Measurements from ENCODE around the gene KIR2DL1.
"Not testable (repeated sequence)": the region's sequence is repeated elsewhere in the genome, so short reads cannot be mapped to it uniquely, and the experiment has no call there.

Gene KIR2DL1

GRCh38 chr19:54775830-54776229, 6.2 kb downstream of the KIR2DL1 start:
- H3K9me2 ChIP-seq (replicated peaks; ENCODE audit: low read depth, low read length); H3K36me3 ChIP-seq (ENCODE audit: insufficient read depth, low read length); H2AFZ ChIP-seq (ENCODE audit: low read length); H3K4me2 ChIP-seq (ENCODE audit: low read depth, low read length, poor library complexity, severe bottlenecking); H3K27me3 ChIP-seq (ENCODE audit: insufficient read depth, low read length, poor library complexity, severe bottlenecking); H4K20me1 ChIP-seq (ENCODE audit: insufficient read depth, low read length, poor library complexity, severe bottlenecking); H3K79me2 ChIP-seq (ENCODE audit: insufficient read depth, low read length); H3K9me3 ChIP-seq (ENCODE audit: insufficient read depth, low read depth, low read length); H3K4me1 ChIP-seq (ENCODE audit: insufficient read depth, low read length, poor library complexity, severe bottlenecking); H3F3A ChIP-seq (ENCODE audit: low read depth); H3K9ac ChIP-seq (ENCODE audit: low read depth, low read length, poor library complexity, severe bottlenecking); H3K4me3 ChIP-seq (ENCODE audit: low read length, poor library complexity, severe bottlenecking): not testable (repeated sequence)

- H3K4me3 ChIP-seq (ENCODE audit: low read length, poor library complexity, severe bottlenecking); H3K9me3 ChIP-seq (ENCODE audit: insufficient read depth, low read depth, low read length); H3K36me3 ChIP-seq (ENCODE audit: insufficient read depth, low read length); H2AFZ ChIP-seq (ENCODE audit: low read length); H3K27me3 ChIP-seq (ENCODE audit: insufficient read depth, low read length, poor library complexity, severe bottlenecking); H4K20me1 ChIP-seq (ENCODE audit: insufficient read depth, low read length, poor library complexity, severe bottlenecking); H3K79me2 ChIP-seq (ENCODE audit: insufficient read depth, low read length); H3K9ac ChIP-seq (ENCODE audit: low read depth, low read length, poor library complexity, severe bottlenecking); H3K4me1 ChIP-seq (ENCODE audit: insufficient read depth, low read length, poor library complexity, severe bottlenecking); H3F3A ChIP-seq (ENCODE audit: low read depth); H3K4me2 ChIP-seq (ENCODE audit: low read depth, low read length, poor library complexity, severe bottlenecking); H3K9me2 ChIP-seq (replicated peaks; ENCODE audit: low read depth, low read length): not testable (repeated sequence)
Measured at GRCh38 chr19:54777851-54778250, 8.3 kb downstream of the KIR2DL1 start.

- not testable (repeated sequence) for H3K36me3 ChIP-seq (ENCODE audit: insufficient read depth, low read length); H3K79me2 ChIP-seq (ENCODE audit: insufficient read depth, low read length); H3K4me3 ChIP-seq (ENCODE audit: low read length, poor library complexity, severe bottlenecking); H3K27me3 ChIP-seq (ENCODE audit: insufficient read depth, low read length, poor library complexity, severe bottlenecking); H3K4me1 ChIP-seq (ENCODE audit: insufficient read depth, low read length, poor library complexity, severe bottlenecking); H3K4me2 ChIP-seq (ENCODE audit: low read depth, low read length, poor library complexity, severe bottlenecking); H3K9me3 ChIP-seq (ENCODE audit: insufficient read depth, low read depth, low read length); H3K9ac ChIP-seq (ENCODE audit: low read depth, low read length, poor library complexity, severe bottlenecking); H4K20me1 ChIP-seq (ENCODE audit: insufficient read depth, low read length, poor library complexity, severe bottlenecking); H3K9me2 ChIP-seq (replicated peaks; ENCODE audit: low read depth, low read length); H3F3A ChIP-seq (ENCODE audit: low read depth); H2AFZ ChIP-seq (ENCODE audit: low read length)
Measured at GRCh38 chr19:54778896-54779295, 9.3 kb downstream of the KIR2DL1 start.

GRCh38 chr19:54782916-54783315, 13.3 kb downstream of the KIR2DL1 start:
- not testable (repeated sequence) for H3K4me3 ChIP-seq (ENCODE audit: low read length, poor library complexity, severe bottlenecking); H3K4me2 ChIP-seq (ENCODE audit: low read depth, low read length, poor library complexity, severe bottlenecking); H3K4me1 ChIP-seq (ENCODE audit: insufficient read depth, low read length, poor library complexity, severe bottlenecking); H3K9me2 ChIP-seq (replicated peaks; ENCODE audit: low read depth, low read length); H3K36me3 ChIP-seq (ENCODE audit: insufficient read depth, low read length); H3F3A ChIP-seq (ENCODE audit: low read depth); H2AFZ ChIP-seq (ENCODE audit: low read length); H3K79me2 ChIP-seq (ENCODE audit: insufficient read depth, low read length); H3K9ac ChIP-seq (ENCODE audit: low read depth, low read length, poor library complexity, severe bottlenecking); H3K27me3 ChIP-seq (ENCODE audit: insufficient read depth, low read length, poor library complexity, severe bottlenecking); H4K20me1 ChIP-seq (ENCODE audit: insufficient read depth, low read length, poor library complexity, severe bottlenecking); H3K9me3 ChIP-seq (ENCODE audit: insufficient read depth, low read depth, low read length)

GRCh38 chr19:54786091-54786723, 16.6 kb downstream of the KIR2DL1 start:
- H3K9me2 ChIP-seq (replicated peaks; ENCODE audit: low read depth, low read length); H3K36me3 ChIP-seq (ENCODE audit: insufficient read depth, low read length); H3F3A ChIP-seq (ENCODE audit: low read depth); H3K4me1 ChIP-seq (ENCODE audit: insufficient read depth, low read length, poor library complexity, severe bottlenecking); H3K9ac ChIP-seq (ENCODE audit: low read depth, low read length, poor library complexity, severe bottlenecking); H3K4me2 ChIP-seq (ENCODE audit: low read depth, low read length, poor library complexity, severe bottlenecking); H2AFZ ChIP-seq (ENCODE audit: low read length); H3K27me3 ChIP-seq (ENCODE audit: insufficient read depth, low read length, poor library complexity, severe bottlenecking); H3K9me3 ChIP-seq (ENCODE audit: insufficient read depth, low read depth, low read length); H4K20me1 ChIP-seq (ENCODE audit: insufficient read depth, low read length, poor library complexity, severe bottlenecking); H3K4me3 ChIP-seq (ENCODE audit: low read length, poor library complexity, severe bottlenecking); H3K79me2 ChIP-seq (ENCODE audit: insufficient read depth, low read length): not testable (repeated sequence)

GRCh38 chr19:54788154-54788553, 18.6 kb downstream of the KIR2DL1 start:
- not testable (repeated sequence) for H3K4me2 ChIP-seq (ENCODE audit: low read depth, low read length, poor library complexity, severe bottlenecking); H3K79me2 ChIP-seq (ENCODE audit: insufficient read depth, low read length); H4K20me1 ChIP-seq (ENCODE audit: insufficient read depth, low read length, poor library complexity, severe bottlenecking); H3K4me3 ChIP-seq (ENCODE audit: low read length, poor library complexity, severe bottlenecking); H3F3A ChIP-seq (ENCODE audit: low read depth); H3K36me3 ChIP-seq (ENCODE audit: insufficient read depth, low read length); H2AFZ ChIP-seq (ENCODE audit: low read length); H3K4me1 ChIP-seq (ENCODE audit: insufficient read depth, low read length, poor library complexity, severe bottlenecking); H3K9ac ChIP-seq (ENCODE audit: low read depth, low read length, poor library complexity, severe bottlenecking); H3K27me3 ChIP-seq (ENCODE audit: insufficient read depth, low read length, poor library complexity, severe bottlenecking); H3K9me2 ChIP-seq (replicated peaks; ENCODE audit: low read depth, low read length); H3K9me3 ChIP-seq (ENCODE audit: insufficient read depth, low read depth, low read length)

Measured in Loucy (cell line).